ENCODE measurements around the gene REEP1. TPM values are rescaled to one million over a fixed set of nuclear protein-coding genes. Genes with fewer than 3 reads are reported as not detected.

Gene REEP1
- total RNA-seq, 4 donors from 2014 or later, result 9.7 to 24.5 (median 13.4) TPM

DNA sequence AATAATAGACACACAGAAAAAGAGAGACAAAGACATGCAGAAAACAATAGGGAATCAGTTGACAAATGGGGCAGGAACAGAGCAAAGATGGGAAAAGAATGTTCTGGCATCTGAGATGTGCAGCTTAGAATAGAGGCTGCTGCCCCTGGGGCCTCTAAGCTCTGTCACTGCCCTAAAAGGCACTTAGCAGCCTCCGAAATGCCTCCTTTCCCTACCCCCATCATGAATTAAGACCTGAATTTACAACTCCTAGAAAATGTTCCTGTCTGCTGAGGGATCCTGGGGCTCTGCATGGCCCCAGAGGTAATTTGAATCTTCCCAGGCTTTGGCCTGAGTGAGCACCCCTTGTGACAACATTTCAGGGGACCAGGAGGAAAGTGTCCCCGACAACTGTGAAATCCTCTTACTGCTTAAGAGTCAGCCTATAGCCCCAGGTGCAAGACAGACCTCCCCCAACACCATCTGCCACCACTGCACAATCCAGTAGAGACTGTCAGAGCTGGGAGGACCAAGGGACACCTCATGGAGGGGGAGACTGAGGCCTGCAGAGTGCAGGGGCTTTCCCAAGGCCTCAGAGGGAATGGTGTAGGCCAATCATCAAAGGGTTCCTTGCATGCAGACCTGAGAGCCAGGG is 113.4 kb downstream of the REEP1 start:
- intact Hi-C loops (cut with DNase I; ENCODE audit: low total_unique reads), result loop anchor here (5.0 kb wide), 1 partner anchor 143 kb away; no protein-coding TSS in a partner anchor

DNA sequence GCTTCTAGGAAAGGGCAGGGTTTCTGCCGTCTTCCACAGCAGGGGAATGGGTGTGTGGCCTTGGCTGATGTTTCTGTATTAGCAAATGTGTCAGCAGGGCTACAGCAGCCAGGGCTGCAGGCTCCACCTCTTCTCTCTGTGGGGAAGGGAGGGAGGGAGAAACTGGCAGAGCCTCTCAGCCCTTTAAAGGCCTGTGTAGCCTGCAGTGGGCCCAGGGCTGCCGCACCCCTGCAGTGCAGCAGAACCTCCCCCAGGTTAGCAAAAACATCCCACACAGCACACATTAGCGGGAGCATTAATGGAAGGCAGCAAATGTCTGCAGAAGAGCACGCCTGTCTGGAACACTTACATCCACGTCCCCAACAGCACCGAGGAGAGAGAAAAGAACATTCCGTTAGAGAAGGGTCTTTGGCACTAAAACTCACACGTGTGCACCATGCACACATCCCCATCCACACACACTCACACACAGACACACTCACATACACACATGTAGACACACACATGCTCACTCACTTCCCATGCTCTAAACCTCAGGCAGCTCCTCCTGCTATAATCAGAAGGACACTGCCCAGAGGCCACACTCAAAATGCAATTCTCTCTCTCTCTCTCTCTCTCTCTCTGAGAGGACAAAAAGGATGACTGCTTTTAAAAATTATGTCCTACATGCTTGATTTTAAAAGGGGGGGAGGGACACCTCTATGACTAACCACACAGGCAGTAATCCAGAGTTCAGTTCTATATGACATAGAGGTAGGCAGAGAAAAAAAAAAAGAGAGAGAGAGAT is 114.1 kb downstream of the REEP1 start:
- no peak overlapping the region for H3K4me3 ChIP-seq
- H3K27ac ChIP-seq, result peak overlapping the region; percentile 78 to 82
- TF ChIP-seq POLR2A (IDR thresholded peaks at IDR 0.05) (peak; percentile 13 to 24), CTCF (IDR thresholded peaks at IDR 0.05) (no peak)
- intact Hi-C loops (cut with DNase I; ENCODE audit: low total_unique reads), result loop anchor here (5.0 kb wide), 1 partner anchor 144 kb away; no protein-coding TSS in a partner anchor
- peaks cover 5 to 22% of the 10 kb centered on the region in 2 donors for H3K4me1 ChIP-seq
- no peaks in the 10 kb centered on the region for H3K9me3 ChIP-seq
- DNase-seq, result peak; percentile 80 to 89
- no peaks in the 10 kb centered on the region for H3K27me3 ChIP-seq
- no peaks in the 10 kb centered on the region for H3K36me3 ChIP-seq

More for the DNA sequence above, 113.4 kb downstream of the REEP1 start:
- Histone ChIP-seq H3K9me3 (no peaks in the 10 kb centered on the region), H3K36me3 (no peaks in the 10 kb centered on the region), H3K4me3 (no peak overlapping the region), H3K27ac (peak overlapping the region; percentile 78 to 82), H3K27me3 (no peaks in the 10 kb centered on the region), H3K4me1 (peaks cover 5 to 22% of the 10 kb centered on the region in 2 donors)
- no peak for TF ChIP-seq CTCF (IDR thresholded peaks at IDR 0.05)
- TF ChIP-seq POLR2A (IDR thresholded peaks at IDR 0.05), result no peak
- no peak for DNase-seq

GRCh38 chr2:86221066-86221684 is 116.3 kb downstream of the REEP1 start:
- H3K36me3 ChIP-seq, result no peaks in the 10 kb centered on the region
- intact Hi-C loops (cut with DNase I; ENCODE audit: low total_unique reads), result loop anchor here (5.0 kb wide), 1 partner anchor 146 kb away; no protein-coding TSS in a partner anchor
- DNase-seq, result peak; percentile 54 to 63
- no peak overlapping the region for H3K4me3 ChIP-seq
- peak overlapping the region; percentile 78 to 82 for H3K27ac ChIP-seq
- H3K4me1 ChIP-seq, result peaks cover 5 to 22% of the 10 kb centered on the region in 2 donors
- TF ChIP-seq POLR2A (IDR thresholded peaks at IDR 0.05) (no peak), CTCF (IDR thresholded peaks at IDR 0.05) (peak; percentile 85 to 92 (median 90))
- H3K27me3 ChIP-seq, result no peaks in the 10 kb centered on the region
- no peaks in the 10 kb centered on the region for H3K9me3 ChIP-seq

DNA sequence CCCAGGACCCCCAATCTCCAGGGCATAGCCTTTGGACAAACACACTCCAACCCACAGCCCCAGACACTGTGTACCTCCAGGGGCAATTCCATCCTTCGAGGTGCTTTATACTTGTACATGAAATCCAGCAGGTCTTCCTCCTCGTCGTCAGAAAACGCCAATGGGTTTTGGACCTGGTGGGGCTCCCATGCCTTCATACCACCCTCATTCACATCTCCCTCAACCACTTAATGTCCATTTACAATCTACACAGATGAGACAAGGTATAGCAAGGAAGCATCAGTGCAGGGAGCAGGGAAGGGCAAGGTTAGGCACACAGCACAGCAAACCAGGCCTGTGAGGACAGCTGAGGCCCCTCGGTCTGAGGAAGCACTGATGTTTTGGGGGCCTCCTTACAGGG is 117.5 kb downstream of the REEP1 start:
- no peak overlapping the region for H3K27ac ChIP-seq
- no peaks in the 10 kb centered on the region for H3K27me3 ChIP-seq
- peaks cover 5 to 16% of the 10 kb centered on the region in 2 donors for H3K4me1 ChIP-seq
- H3K4me3 ChIP-seq, result no peak overlapping the region
- DNase-seq, result no peak
- H3K36me3 ChIP-seq, result no peaks in the 10 kb centered on the region
- intact Hi-C loops (cut with DNase I; ENCODE audit: low total_unique reads), result loop anchor here (5.0 kb wide), 1 partner anchor 147 kb away; no protein-coding TSS in a partner anchor
- no peak for TF ChIP-seq CTCF (IDR thresholded peaks at IDR 0.05)
- no peak for TF ChIP-seq POLR2A (IDR thresholded peaks at IDR 0.05)
- no peaks in the 10 kb centered on the region for H3K9me3 ChIP-seq

All from uterus (tissue), 4 donors.